Measurements from ENCODE around the gene SLC1A4.

SLC1A4 gene

GRCh38 chr2:65062843-65063825, 73.9 kb downstream of the SLC1A4 start:
- no peak for DNase-seq (ENCODE audit: low read depth, low spot score)
- no peak overlapping the region for H3K4me3 ChIP-seq (ENCODE audit: low read length)

- no peak overlapping the region for H3K4me3 ChIP-seq (ENCODE audit: low read length)
- peak; percentile 88 for DNase-seq (ENCODE audit: low read depth, low spot score)
Measured at GRCh38 chr2:65064728-65065552, 75.7 kb downstream of the SLC1A4 start.

GRCh38 chr2:65067806-65068553, 78.8 kb downstream of the SLC1A4 start:
- peak; percentile 77 for DNase-seq (ENCODE audit: low read depth, low spot score)

GRCh38 chr2:65069439-65069824, 80.2 kb downstream of the SLC1A4 start:
- no peak overlapping the region for H3K4me3 ChIP-seq (ENCODE audit: low read length)
- DNase-seq (ENCODE audit: low read depth, low spot score) = no peak

More at GRCh38 chr2:65067806-65068553, 78.8 kb downstream of the SLC1A4 start:
- H3K4me3 ChIP-seq (ENCODE audit: low read length) = peak overlapping the region; percentile 11

GRCh38 chr2:65070172-65070830, 81.1 kb downstream of the SLC1A4 start:
- no peak for DNase-seq (ENCODE audit: low read depth, low spot score)
- H3K4me3 ChIP-seq (ENCODE audit: low read length) = no peak overlapping the region

- no peak for DNase-seq (ENCODE audit: low read depth, low spot score)
Measured at GRCh38 chr2:65070856-65071255, 81.7 kb downstream of the SLC1A4 start.

GRCh38 chr2:65071499-65072180, 82.4 kb downstream of the SLC1A4 start:
- no peak overlapping the region for H3K4me3 ChIP-seq (ENCODE audit: low read length)
- no peak for DNase-seq (ENCODE audit: low read depth, low spot score)

More at GRCh38 chr2:65070856-65071255, 81.7 kb downstream of the SLC1A4 start:
- no peak overlapping the region for H3K4me3 ChIP-seq (ENCODE audit: low read length)

- H3K4me3 ChIP-seq (ENCODE audit: low read length) = no peak overlapping the region
- DNase-seq (ENCODE audit: low read depth, low spot score) = no peak
Measured at GRCh38 chr2:65072181-65072970, 83.2 kb downstream of the SLC1A4 start.
